ENCODE measurements around the gene MTARC1. TPM values are rescaled to one million over a fixed set of nuclear protein-coding genes. Genes with fewer than 3 reads are reported as not detected.
A peak's percentile ranks its signal among the peaks of the same experiment; 100 is the strongest.

MTARC1 gene
- total RNA-seq, 1 donor from 2014 or later: 9.6 TPM

DNA sequence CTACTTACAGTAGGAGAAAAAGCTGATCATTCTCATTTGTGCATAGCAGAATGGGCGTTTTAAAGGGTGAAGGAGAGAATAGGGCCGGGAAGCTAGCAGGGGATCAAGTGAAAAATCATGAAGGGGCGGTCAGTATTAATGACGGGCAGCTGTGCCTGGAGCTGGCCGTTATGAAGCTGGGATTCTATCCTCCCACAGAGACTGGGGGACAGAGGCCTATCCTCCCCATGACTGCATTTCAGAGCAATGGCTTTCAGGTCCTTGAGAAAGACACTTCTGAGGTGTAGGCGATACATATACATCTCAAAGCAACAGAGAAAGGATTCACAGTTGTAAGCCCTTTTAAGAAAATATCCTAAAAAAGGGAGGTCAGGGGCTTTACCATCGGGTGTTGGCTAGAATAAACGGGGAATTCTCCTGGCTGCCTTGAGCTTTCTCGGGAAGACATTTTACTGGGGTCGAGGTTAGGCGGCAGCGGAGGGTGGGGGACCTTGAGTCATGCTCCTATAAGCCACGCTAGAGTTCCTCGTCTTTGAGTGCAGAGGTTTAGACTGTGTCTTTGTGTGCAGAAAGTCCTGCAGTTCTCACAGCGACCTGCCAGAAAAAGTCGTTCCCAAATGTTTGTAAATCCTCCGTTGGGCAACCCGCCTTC is 39.1 kb upstream of the MTARC1 start:
- no peaks in the 10 kb centered on the region for H3K27me3 ChIP-seq
- H3K27ac ChIP-seq: peak overlapping the region; percentile 75
- no peak for DNase-seq (ENCODE audit: extremely low spot score in 2 of 2)
- intact Hi-C loops (cut with DNase I): no loop called here
- no peaks in the 10 kb centered on the region for H3K9me3 ChIP-seq
- H3K36me3 ChIP-seq: no peaks in the 10 kb centered on the region
- peaks cover 35% of the 10 kb centered on the region for H3K4me1 ChIP-seq
- peak overlapping the region; percentile 65 to 76 for H3K4me3 ChIP-seq
- TF ChIP-seq, protein P1, sequence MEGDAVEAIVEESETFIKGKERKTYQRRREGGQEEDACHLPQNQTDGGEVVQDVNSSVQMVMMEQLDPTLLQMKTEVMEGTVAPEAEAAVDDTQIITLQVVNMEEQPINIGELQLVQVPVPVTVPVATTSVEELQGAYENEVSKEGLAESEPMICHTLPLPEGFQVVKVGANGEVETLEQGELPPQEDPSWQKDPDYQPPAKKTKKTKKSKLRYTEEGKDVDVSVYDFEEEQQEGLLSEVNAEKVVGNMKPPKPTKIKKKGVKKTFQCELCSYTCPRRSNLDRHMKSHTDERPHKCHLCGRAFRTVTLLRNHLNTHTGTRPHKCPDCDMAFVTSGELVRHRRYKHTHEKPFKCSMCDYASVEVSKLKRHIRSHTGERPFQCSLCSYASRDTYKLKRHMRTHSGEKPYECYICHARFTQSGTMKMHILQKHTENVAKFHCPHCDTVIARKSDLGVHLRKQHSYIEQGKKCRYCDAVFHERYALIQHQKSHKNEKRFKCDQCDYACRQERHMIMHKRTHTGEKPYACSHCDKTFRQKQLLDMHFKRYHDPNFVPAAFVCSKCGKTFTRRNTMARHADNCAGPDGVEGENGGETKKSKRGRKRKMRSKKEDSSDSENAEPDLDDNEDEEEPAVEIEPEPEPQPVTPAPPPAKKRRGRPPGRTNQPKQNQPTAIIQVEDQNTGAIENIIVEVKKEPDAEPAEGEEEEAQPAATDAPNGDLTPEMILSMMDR (IDR thresholded peaks at IDR 0.05): peak in 2 of 3 experiments; percentile 12 to 29
- no peak for TF ChIP-seq POLR2AphosphoS5 (IDR thresholded peaks at IDR 0.05; ENCODE audit: insufficient read depth in 1 of 2, low read depth in 1 of 2)

DNA sequence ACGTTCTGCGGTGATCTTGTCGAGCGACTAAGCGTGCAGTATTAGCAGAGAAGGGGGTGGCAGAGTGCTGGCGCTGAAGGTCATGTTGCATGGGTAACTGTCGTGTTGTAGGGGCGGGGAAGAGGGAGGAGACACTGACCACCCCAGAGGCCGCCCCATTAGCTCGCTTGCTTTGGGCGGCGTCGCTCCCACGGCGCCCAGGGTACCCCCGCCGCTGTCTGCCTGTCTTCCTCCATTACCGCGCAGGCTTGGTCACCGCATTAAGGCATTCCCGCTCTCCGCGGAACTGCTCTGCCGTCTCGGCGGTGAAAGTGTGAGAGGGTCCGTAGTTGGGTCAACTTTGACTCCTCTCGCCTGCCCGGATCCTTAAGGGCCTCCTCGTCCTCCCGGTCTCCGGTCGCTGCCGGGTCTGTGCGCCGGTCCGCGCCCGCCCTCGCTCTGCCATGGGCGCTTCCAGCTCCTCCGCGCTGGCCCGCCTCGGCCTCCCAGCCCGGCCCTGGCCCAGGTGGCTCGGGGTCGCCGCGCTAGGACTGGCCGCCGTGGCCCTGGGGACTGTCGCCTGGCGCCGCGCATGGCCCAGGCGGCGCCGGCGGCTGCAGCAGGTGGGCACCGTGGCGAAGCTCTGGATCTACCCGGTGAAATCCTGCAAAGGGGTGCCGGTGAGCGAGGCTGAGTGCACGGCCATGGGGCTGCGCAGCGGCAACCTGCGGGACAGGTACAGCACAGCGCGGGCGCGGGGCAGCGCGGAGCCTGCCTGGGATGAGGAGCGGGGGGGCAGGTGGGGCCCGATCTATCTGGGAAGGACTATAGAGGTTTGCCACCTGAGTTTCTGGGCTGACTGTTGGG is 38.4 kb upstream of the MTARC1 start, which contains the start of gene MTARC2:
TSS of gene MTARC2 (plus strand) at position 234 of the 846 bp plus-strand sequence. CDS start at position 444, 210 bp downstream.
- Histone ChIP-seq H3K4me1 (peaks cover 35% of the 10 kb centered on the region), H3K27me3 (no peaks in the 10 kb centered on the region), H3K27ac (peak within 1 kb of the TSS; percentile 75), H3K9me3 (no peaks in the 10 kb centered on the region), H3K36me3 (no peaks in the 10 kb centered on the region), H3K4me3 (peak within 1 kb of the TSS; percentile 65 to 76)
- TF ChIP-seq, protein P1 (IDR thresholded peaks at IDR 0.05): no peak
- TF ChIP-seq POLR2A (IDR thresholded peaks at IDR 0.05): peak in 1 of 2 donors; percentile 72
- peak; percentile 31 to 89 for TF ChIP-seq POLR2AphosphoS5 (IDR thresholded peaks at IDR 0.05; ENCODE audit: insufficient read depth in 1 of 2, low read depth in 1 of 2)
- intact Hi-C loops (cut with DNase I): no loop called here
- DNase-seq (ENCODE audit: extremely low spot score in 2 of 2): no peak

DNA sequence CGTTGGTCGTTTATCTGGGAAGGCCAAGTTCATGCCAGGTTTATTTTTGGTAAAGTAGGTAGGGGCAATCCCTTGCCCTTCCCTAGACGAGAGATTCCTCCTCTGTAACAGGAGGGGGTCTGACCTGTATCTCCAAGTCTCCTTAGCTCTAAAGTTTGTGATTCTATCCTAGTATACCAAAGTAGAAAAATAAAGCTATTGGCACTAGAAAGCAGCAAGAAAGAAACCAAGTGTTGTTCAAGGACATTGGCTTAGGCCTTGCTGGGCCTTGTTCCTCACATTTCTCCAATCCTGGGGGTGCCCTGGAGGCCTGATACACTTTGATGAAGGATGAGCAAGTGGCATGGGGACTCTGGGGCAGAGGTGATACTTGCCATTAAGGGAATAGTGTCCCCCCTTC is 37.8 kb upstream of the MTARC1 start:
- Histone ChIP-seq H3K4me3 (peak overlapping the region; percentile 65 to 76), H3K27me3 (no peaks in the 10 kb centered on the region), H3K36me3 (no peaks in the 10 kb centered on the region), H3K4me1 (peaks cover 35% of the 10 kb centered on the region), H3K27ac (peak overlapping the region; percentile 75), H3K9me3 (no peaks in the 10 kb centered on the region)
- DNase-seq (ENCODE audit: extremely low spot score in 2 of 2): no peak
- intact Hi-C loops (cut with DNase I): no loop called here
- TF ChIP-seq POLR2AphosphoS5 (IDR thresholded peaks at IDR 0.05; ENCODE audit: insufficient read depth in 1 of 2, low read depth in 1 of 2) (no peak), POLR2A (IDR thresholded peaks at IDR 0.05) (no peak)
- TF ChIP-seq, protein P1 (IDR thresholded peaks at IDR 0.05): no peak

DNA sequence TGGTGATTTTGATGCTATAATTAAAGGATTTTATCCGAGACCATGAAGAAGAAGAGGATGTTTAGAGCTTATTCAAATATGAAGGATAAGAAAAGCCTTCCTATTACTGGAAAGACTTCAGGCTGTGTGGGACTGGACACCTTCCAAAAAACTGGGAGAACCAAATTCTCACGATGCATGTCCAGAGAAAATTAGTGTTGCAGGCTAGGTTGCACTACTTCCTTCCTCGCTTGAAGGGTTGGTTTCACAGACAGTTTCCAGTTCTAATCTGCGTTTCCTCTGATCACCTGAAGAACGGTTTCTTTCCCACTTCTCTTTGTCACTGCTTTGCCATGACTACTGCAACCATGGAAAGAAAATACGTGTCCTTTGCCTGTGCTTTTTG is 36.6 kb upstream of the MTARC1 start:
- intact Hi-C loops (cut with DNase I): no loop called here
- Histone ChIP-seq H3K27me3 (no peaks in the 10 kb centered on the region), H3K4me1 (peaks cover 35% of the 10 kb centered on the region), H3K36me3 (peaks cover 0 to 4% of the 10 kb centered on the region in 2 donors), H3K27ac (no peak overlapping the region), H3K9me3 (no peaks in the 10 kb centered on the region), H3K4me3 (peak overlapping the region in 1 of 2 donors; percentile 76)
- no peak for DNase-seq (ENCODE audit: extremely low spot score in 2 of 2)
- no peak for TF ChIP-seq POLR2A (IDR thresholded peaks at IDR 0.05)
- TF ChIP-seq, protein P1 (IDR thresholded peaks at IDR 0.05): no peak

All from vagina (tissue), 2 donors.